GM06990 (cell line): Measurements from ENCODE around the gene WDFY4.
A peak's percentile ranks its signal among the peaks of the same experiment; 100 is the strongest.

Experiments
- DNase-seq: peaks from one replicate; pipeline ENCODE4 v3.0.0-alpha.2; 2011; ENCODE audit not compliant: insufficient read length; ENCODE audit errors: extremely low read depth
- H3K27me3 ChIP-seq: replicated peaks from 2 replicates; pipeline ENCODE4 v1.6.0; 2011; ENCODE audit warnings: low read length; ENCODE audit not compliant: control insufficient read depth, insufficient read depth
- H3K36me3 ChIP-seq: 2 replicates; pipeline ENCODE4 v1.5.1; 2011; ENCODE audit warnings: low read length; ENCODE audit not compliant: control insufficient read depth, insufficient read depth
- H3K4me3 ChIP-seq: replicated peaks from 2 replicates; pipeline ENCODE4 v1.5.1; 2011; ENCODE audit warnings: low read depth, mild to moderate bottlenecking, control low read depth, low read length
- TF ChIP-seq, protein P1 (sequence below): IDR thresholded peaks from 2 replicates; pipeline ENCODE4 v1.5.1; 2011; ENCODE audit warnings: low read length, control low read depth, mild to moderate bottlenecking, inconsistent platforms; ENCODE audit not compliant: insufficient read depth, poor library complexity, severe bottlenecking

WDFY4 gene

DNA sequence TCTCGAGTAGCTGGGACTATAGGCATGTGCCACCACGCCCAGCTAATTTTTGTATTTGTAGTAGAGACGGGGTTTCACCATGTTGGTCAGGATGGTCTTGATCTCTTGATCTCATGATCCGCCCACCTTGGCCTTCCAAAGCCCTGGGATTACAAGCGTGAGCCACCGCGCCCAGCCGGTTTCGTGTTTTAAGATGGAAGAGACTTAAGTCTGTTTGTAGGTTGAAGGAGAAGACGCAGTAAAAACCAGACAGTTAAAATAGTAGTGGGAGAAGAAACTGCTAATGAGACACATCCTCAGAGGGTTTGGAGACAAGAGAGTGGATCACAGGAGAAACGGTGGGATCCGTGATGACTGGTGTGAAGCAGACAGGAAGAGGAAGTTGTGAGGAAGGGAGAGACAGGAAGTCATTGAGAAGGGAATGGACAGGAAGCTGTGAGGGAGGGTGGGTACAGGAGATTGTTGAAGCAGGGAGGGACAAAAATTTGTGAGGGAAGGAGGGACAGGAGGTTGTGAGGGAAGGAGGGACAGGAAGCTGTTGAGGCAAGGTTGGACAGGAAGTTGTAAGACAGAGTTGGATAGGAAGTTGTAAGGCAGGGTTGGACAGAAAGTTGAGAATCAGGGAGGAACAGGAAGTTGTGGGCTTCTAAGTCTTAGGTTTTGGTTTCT lies 115.5 kb downstream of the WDFY4 start:
- TF ChIP-seq, protein P1, sequence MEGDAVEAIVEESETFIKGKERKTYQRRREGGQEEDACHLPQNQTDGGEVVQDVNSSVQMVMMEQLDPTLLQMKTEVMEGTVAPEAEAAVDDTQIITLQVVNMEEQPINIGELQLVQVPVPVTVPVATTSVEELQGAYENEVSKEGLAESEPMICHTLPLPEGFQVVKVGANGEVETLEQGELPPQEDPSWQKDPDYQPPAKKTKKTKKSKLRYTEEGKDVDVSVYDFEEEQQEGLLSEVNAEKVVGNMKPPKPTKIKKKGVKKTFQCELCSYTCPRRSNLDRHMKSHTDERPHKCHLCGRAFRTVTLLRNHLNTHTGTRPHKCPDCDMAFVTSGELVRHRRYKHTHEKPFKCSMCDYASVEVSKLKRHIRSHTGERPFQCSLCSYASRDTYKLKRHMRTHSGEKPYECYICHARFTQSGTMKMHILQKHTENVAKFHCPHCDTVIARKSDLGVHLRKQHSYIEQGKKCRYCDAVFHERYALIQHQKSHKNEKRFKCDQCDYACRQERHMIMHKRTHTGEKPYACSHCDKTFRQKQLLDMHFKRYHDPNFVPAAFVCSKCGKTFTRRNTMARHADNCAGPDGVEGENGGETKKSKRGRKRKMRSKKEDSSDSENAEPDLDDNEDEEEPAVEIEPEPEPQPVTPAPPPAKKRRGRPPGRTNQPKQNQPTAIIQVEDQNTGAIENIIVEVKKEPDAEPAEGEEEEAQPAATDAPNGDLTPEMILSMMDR = no peak
- H3K4me3 ChIP-seq = no peak overlapping the region
- DNase-seq = no peak
- no peaks in the 10 kb centered on the region for H3K27me3 ChIP-seq
- peaks cover 27% of the 10 kb centered on the region for H3K36me3 ChIP-seq

DNA sequence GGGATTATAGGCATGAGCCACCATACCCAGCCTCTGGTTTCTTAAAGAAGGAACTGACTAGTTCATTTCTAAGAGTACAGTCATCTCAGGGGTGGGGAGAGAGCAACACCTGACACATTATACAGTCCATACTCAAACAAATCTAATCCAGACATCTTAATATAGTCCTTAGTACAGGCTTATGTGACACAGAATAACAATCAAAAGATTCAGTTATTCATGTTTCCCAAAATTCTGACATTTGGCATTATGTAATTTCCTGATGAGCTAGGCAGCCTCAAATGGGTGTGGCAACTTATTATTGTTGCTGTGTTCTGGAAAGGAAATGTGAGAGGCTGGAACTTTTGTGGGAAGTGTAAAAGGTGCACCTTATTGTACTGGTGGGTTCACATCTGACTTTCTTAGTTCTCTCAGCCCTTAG lies 116.3 kb downstream of the WDFY4 start:
- DNase-seq = no peak
- no peaks in the 10 kb centered on the region for H3K27me3 ChIP-seq
- peaks cover 30% of the 10 kb centered on the region for H3K36me3 ChIP-seq
- no peak overlapping the region for H3K4me3 ChIP-seq
- TF ChIP-seq, protein P1 = no peak

DNA sequence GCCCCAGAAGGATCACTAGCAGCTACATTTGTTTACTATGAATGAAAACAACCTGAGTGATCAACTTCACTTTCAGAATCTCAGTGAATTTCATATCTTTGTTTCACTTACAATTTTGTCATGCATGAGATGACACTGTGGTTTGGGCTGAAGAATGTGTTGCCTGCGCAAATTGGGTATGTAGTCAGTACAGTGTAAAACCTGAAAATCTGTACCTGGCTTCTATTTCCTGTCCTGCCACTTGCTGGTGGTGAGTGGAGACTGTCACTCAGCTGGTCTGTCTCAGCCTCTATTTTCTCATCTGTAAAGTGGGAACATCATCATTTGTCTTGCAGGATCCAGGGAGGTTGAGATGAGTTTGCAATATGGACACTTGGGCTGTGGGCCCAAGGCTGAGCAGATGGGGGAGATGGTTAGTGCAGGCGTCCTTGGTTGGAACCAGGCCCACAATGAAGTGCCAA lies 118.0 kb downstream of the WDFY4 start:
- TF ChIP-seq, protein P1 = no peak
- H3K36me3 ChIP-seq = peaks cover 32% of the 10 kb centered on the region
- H3K27me3 ChIP-seq = no peaks in the 10 kb centered on the region
- peak; percentile 68 for DNase-seq
- no peak overlapping the region for H3K4me3 ChIP-seq

DNA sequence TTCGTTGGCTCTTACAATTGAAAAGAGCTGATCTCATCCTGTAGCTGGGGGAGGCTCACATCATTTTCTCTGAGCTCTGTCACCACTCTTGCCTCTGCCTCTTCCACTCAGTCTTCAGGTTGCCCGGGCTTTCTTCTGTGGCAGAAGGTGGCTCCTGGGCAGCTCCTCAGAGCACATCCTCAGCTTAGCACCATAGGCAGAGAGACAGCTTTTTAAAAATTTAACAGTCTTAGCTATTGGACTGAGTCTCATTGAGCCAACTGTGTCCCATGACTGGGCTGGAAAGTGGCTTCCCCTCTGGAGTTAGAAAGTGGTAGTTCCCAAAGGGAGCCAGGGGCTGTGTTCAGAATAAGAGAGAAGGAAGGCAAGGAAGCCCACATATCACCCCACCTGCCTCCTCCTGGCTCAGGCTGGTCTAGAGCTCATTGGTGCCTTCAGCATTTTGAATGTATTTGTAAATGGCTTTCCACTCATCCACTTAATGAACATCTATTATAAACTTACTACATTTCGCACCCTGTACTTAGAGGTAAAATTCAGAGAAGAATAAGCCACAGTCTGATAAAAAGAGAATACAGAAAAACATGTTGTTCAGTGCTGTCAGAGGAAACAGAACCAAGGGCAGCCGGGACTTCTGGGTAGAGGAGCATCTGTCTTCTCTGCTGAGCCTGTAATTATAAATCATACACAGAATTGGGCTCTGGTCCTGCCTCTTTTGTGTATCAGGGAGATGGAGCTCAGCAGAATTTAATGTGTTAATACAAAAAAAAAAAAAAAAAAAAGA lies 119.3 kb downstream of the WDFY4 start:
- H3K36me3 ChIP-seq = peaks cover 32% of the 10 kb centered on the region
- H3K27me3 ChIP-seq = no peaks in the 10 kb centered on the region

DNA sequence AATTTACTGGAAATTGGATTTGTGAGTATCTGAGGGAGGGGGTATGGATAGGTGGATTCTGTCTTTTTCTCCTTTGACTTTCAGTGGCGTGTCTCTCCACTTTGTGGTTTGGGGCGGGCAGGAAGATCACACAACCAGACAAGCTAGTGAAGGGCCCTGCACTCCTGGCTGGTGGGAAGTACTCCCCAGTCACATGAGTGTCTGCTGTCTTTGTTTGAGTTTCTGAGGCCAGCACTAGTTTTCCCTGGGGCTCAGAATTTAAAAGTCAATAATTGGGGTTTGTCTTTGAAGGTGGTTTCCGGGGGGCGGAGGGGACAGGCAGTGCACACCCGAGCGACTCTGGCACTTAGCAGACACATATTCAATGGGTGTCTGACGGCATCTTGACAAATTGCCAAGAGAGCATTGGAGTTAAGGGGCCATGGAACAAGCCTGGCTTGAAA lies 120.1 kb downstream of the WDFY4 start:
- TF ChIP-seq, protein P1 = no peak
- H3K27me3 ChIP-seq = no peaks in the 10 kb centered on the region
- peaks cover 36% of the 10 kb centered on the region for H3K36me3 ChIP-seq
- H3K4me3 ChIP-seq = no peak overlapping the region
- peak; percentile 50 for DNase-seq

More for the DNA sequence above, 119.3 kb downstream of the WDFY4 start:
- TF ChIP-seq, protein P1 = no peak
- DNase-seq = no peak
- H3K4me3 ChIP-seq = no peak overlapping the region
